NOMO-1 (cell line): ENCODE data around the gene CWH43.
"Not testable (repeated sequence)": the region's sequence is repeated elsewhere in the genome, so short reads cannot be mapped to it uniquely, and the experiment has no call there.

Source experiments
- DNase-seq, 2 experiments: peaks; one replicate each; lab custom pipeline; 2025; ENCODE audit not compliant: unreplicated experiment in 2 of 2; lab: John Stamatoyannopoulos, UW

The CWH43 gene

GRCh38 chr4:48985976-48986653, at the start of gene CWH43:
CWH43 (plus strand) TSS chr4:48986275; CDS start chr4:48986430, 155 bp downstream.
- no peak for DNase-seq

- DNase-seq = no peak
Observed at GRCh38 chr4:48937033-48937432, 49.0 kb upstream of the CWH43 start.

- DNase-seq = no peak
Observed at GRCh38 chr4:48938831-48939230, 47.2 kb upstream of the CWH43 start.

GRCh38 chr4:48939785-48940184, 46.3 kb upstream of the CWH43 start:
- no peak for DNase-seq

- DNase-seq = no peak
Observed at GRCh38 chr4:48943387-48943786, 42.7 kb upstream of the CWH43 start.

- DNase-seq = no peak
Observed at GRCh38 chr4:48944252-48944651, 41.8 kb upstream of the CWH43 start.

GRCh38 chr4:48944756-48945241, 41.3 kb upstream of the CWH43 start:
- peak in 1 of 2 experiments; percentile 18 for DNase-seq

GRCh38 chr4:48945981-48946380, 40.1 kb upstream of the CWH43 start:
- DNase-seq = no peak

- DNase-seq = no peak
Observed at GRCh38 chr4:48947731-48948130, 38.3 kb upstream of the CWH43 start.

GRCh38 chr4:48949086-48949485, 37.0 kb upstream of the CWH43 start:
- DNase-seq = no peak

GRCh38 chr4:48949518-48950219, 36.4 kb upstream of the CWH43 start:
- no peak for DNase-seq

GRCh38 chr4:48954314-48954713, 31.8 kb upstream of the CWH43 start:
- DNase-seq = no peak

GRCh38 chr4:48957366-48957765, 28.7 kb upstream of the CWH43 start:
- DNase-seq = not testable (repeated sequence)

GRCh38 chr4:48958582-48958981, 27.5 kb upstream of the CWH43 start:
- DNase-seq = no peak

GRCh38 chr4:48960988-48961635, 25.0 kb upstream of the CWH43 start:
- no peak for DNase-seq

- no peak for DNase-seq
Observed at GRCh38 chr4:48962636-48963035, 23.4 kb upstream of the CWH43 start.

- peak; percentile 63 to 80 for DNase-seq
Observed at GRCh38 chr4:48963042-48963679, 22.9 kb upstream of the CWH43 start.

- DNase-seq = no peak
Observed at GRCh38 chr4:48967101-48967500, 19.0 kb upstream of the CWH43 start.

- DNase-seq = no peak
Observed at GRCh38 chr4:48967631-48968030, 18.4 kb upstream of the CWH43 start.

- DNase-seq = peak in 1 of 2 experiments; percentile 31
Observed at GRCh38 chr4:48968814-48969213, 17.3 kb upstream of the CWH43 start.

- DNase-seq = no peak
Observed at GRCh38 chr4:48970471-48970921, 15.6 kb upstream of the CWH43 start.
